Esophagus muscularis mucosa (tissue), 3 donors: ENCODE results near the gene FGFRL1.
A peak's percentile ranks its signal among the peaks of the same experiment; 100 is the strongest.

Experiments used
- EP300 ChIP-seq: sonication (generic); formaldehyde crosslinking; IDR thresholded peaks from one replicate; pipeline ENCODE4 v1.6.1; 2017; ENCODE audit warnings: antibody characterized with exemption
- TF ChIP-seq, protein P1 (sequence below), 3 experiments: fragments of 200-600 bp in 2 of 3; fragments of 450-650 bp in 1 of 3; sonication (generic) in 2 of 3; IDR thresholded peaks; one replicate each; pipeline ENCODE4 v1.5.1; 2017 to 2019; ENCODE audit warnings: antibody characterized with exemption in 3 of 3, mild to moderate bottlenecking in 2 of 3, moderate library complexity in 1 of 3

DNA sequence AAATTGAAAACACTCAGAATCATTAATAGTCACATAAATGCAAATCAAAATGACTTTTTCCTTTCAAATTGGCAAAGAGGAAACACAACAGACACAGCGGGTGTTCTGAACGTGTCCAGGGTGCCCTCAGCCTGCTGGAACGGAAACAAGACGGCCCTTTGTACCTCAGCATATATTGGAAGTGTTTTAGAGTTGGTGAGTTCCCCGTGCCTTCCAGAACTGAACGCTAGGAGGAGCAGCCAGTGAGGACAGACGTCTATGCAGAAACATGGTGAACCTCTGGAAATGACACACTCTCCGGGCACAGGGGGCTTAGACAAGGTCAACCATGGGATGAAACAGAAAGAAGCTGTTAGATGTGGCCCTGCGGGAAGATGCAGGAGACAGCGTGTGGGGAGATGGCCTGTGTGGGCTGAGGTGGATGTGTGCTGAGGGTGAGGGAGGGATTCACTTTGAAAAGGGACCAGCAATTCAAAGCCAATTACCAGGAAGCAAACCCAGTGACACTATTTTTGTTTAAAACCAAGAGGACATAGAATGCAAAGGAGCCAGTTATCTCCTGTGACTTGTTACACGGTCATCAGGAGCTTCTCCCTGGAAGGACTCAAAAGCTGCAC lies 61.5 kb downstream of the FGFRL1 start:
- TF ChIP-seq, protein P1, sequence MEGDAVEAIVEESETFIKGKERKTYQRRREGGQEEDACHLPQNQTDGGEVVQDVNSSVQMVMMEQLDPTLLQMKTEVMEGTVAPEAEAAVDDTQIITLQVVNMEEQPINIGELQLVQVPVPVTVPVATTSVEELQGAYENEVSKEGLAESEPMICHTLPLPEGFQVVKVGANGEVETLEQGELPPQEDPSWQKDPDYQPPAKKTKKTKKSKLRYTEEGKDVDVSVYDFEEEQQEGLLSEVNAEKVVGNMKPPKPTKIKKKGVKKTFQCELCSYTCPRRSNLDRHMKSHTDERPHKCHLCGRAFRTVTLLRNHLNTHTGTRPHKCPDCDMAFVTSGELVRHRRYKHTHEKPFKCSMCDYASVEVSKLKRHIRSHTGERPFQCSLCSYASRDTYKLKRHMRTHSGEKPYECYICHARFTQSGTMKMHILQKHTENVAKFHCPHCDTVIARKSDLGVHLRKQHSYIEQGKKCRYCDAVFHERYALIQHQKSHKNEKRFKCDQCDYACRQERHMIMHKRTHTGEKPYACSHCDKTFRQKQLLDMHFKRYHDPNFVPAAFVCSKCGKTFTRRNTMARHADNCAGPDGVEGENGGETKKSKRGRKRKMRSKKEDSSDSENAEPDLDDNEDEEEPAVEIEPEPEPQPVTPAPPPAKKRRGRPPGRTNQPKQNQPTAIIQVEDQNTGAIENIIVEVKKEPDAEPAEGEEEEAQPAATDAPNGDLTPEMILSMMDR (IDR thresholded peaks at IDR 0.05) = peak in 2 of 3 experiments; percentile 17 to 62
- TF ChIP-seq EP300 = no peak
